HEK293T (cell line): ENCODE data around the gene CDY1B.
"Not testable (repeated sequence)": the region's sequence is repeated elsewhere in the genome, so short reads cannot be mapped to it uniquely, and the experiment has no call there.

ENCODE experiments used
- ARNT ChIP-seq: fragments of 450-650 bp; IDR thresholded peaks from 2 replicates; pipeline ENCODE4 v1.6.1; 2017; ENCODE audit warnings: mild to moderate bottlenecking
- BHLHE40 ChIP-seq: fragments of 450-650 bp; IDR thresholded peaks from 2 replicates; pipeline ENCODE4 v1.6.1; 2016; ENCODE audit warnings: mild to moderate bottlenecking, moderate library complexity, borderline replicate concordance
- ELF4 ChIP-seq: fragments of 450-650 bp; IDR thresholded peaks from 2 replicates; pipeline ENCODE4 v1.6.1; 2017; ENCODE audit warnings: antibody characterized with exemption
- FOXK2 ChIP-seq: fragments of 450-650 bp; IDR thresholded peaks from 2 replicates; pipeline ENCODE4 v1.6.1; 2016; ENCODE audit warnings: mild to moderate bottlenecking
- FOXM1 ChIP-seq: fragments of 450-650 bp; IDR thresholded peaks from 2 replicates; pipeline ENCODE4 v1.6.1; 2017; ENCODE audit warnings: mild to moderate bottlenecking, borderline replicate concordance
- L3MBTL2 ChIP-seq: fragments of 450-650 bp; conservative IDR thresholded peaks from 2 replicates; pipeline ENCODE4 v1.6.1; 2016; ENCODE audit warnings: mild to moderate bottlenecking
- LEF1 ChIP-seq: fragments of 450-650 bp; IDR thresholded peaks from 2 replicates; pipeline ENCODE4 v1.6.1; 2017; ENCODE audit warnings: mild to moderate bottlenecking, borderline replicate concordance
- PKNOX1 ChIP-seq: fragments of 450-650 bp; IDR thresholded peaks from 2 replicates; pipeline ENCODE4 v1.6.1; 2016
- SP1 ChIP-seq: fragments of 450-650 bp; IDR thresholded peaks from 2 replicates; pipeline ENCODE4 v1.6.1; 2017
- SUZ12 ChIP-seq: fragments of 450-650 bp; IDR thresholded peaks from 2 replicates; pipeline ENCODE4 v1.6.1; 2016; ENCODE audit warnings: mild to moderate bottlenecking
- TARDBP ChIP-seq: fragments of 450-650 bp; IDR thresholded peaks from 2 replicates; pipeline ENCODE4 v1.6.1; 2016
- ZNF384 ChIP-seq: fragments of 450-650 bp; IDR thresholded peaks from 2 replicates; pipeline ENCODE4 v1.6.1; 2016

DNA sequence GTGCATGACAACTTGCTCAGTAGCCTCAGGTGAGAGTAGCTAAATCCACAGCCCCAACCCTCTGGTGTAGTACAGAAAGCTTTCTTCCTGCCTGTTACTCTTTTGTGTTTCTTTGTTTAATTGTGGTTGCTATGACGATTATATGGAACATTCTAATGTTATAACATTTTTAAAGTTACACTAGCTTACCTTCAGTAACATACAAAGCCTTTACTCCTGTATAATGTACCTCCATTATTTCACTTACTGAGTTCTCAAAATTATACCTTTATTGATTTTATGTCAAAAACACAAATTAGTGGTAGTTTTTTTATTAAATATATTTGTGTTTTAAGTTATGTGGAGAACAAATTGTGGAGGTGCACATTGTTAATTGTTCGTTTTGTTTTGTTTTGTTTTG, at the start of gene CDY1B:
- TF ChIP-seq L3MBTL2, ZNF384, ARNT, SUZ12, SP1, PKNOX1, LEF1, TARDBP, BHLHE40, FOXM1, ELF4, FOXK2: not testable (repeated sequence)
